ENCODE data around the gene INCA1. TPM values are rescaled to one million over a fixed set of nuclear protein-coding genes. Genes with fewer than 3 reads are reported as not detected.

INCA1 gene
- polyA plus RNA-seq, 1 of the 3 experiments (the other 2 are of a cell fraction) = 1.2 TPM

DNA sequence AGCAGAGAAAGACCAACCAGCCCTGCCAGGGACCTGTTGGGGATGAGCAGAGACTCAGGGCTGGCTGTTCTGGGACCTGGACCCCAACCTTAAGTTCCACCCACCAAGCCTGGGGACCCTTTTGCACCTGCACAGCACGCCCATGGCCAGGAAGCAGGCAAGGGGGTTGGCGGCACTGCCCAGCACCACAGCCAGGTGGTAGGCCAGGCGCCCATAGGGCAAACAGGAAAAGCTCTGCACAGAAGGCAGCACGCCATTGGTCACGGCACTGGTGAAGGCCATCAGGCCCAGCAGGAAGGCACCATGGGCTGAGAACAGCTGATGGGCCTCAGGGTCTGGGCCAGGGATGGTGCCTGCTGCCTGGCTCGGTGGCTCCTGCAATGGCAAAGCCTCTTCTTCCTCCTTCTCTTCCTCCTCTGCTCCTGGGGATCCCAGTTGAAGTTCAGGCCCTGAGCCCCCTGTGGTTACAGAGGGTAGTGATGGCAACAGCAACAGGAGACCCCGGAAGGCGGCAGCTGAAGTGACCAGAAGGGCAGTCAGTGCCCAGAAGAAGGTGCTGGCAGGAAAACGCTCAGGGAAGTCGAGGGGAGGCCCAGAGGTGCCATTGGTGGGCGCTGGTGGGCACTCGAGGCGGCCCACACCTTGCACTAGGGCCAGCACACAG is 36.2 kb upstream of the INCA1 start:
- POLR2A ChIA-PET = no interaction called here
- Histone ChIP-seq H3K9me2 (no peaks in the 10 kb centered on the region), H3K27me3 (ENCODE audit: insufficient read depth) (no peaks in the 10 kb centered on the region), H3K4me3 (ENCODE audit: low read depth in 2 of 2, low read length in 1 of 2) (no peak overlapping the region), H3K4me1 (ENCODE audit: control insufficient read depth in 1 of 2, insufficient read depth in 2 of 2, low read depth in 1 of 2, low read length in 1 of 2) (peaks cover 0 to 2% of the 10 kb centered on the region in 2 experiments; a peak in 1 of 4 replicates), H3K27ac (ENCODE audit: low read depth in 2 of 2, low read length in 1 of 2) (no peak overlapping the region), H3K9me3 (no peaks in the 10 kb centered on the region), H3K4me2 (no peak overlapping the region), H3K79me2 (ENCODE audit: insufficient read depth) (no peaks in the 10 kb centered on the region), H3K9ac (no peak overlapping the region), H3F3A (replicated peaks; ENCODE audit: insufficient read depth) (no peaks in the 10 kb centered on the region), H3K36me3 (replicated peaks in 1 of 2; ENCODE audit: control insufficient read depth in 1 of 2, insufficient read depth in 2 of 2, low read length in 1 of 2) (no peaks in the 10 kb centered on the region), H2AFZ (ENCODE audit: low read depth) (no peak overlapping the region), H4K20me1 (ENCODE audit: insufficient read depth) (no peaks in the 10 kb centered on the region)
- CTCF ChIA-PET = interaction anchor here (0.6 to 5.6 kb wide), 4 partner anchors 12 to 124 kb away, joined by 3 to 39 read pairs (median 4); no protein-coding TSS in a partner anchor
- TF ChIP-seq FOXM1 (IDR thresholded peaks at IDR 0.05; ENCODE audit: low read depth) = no peak
- no peak for TF ChIP-seq EP300 (IDR thresholded peaks at IDR 0.05; ENCODE audit: borderline replicate concordance in 1 of 2, low read depth in 1 of 2, low read length in 1 of 2)
- TF ChIP-seq RCOR1 (IDR thresholded peaks at IDR 0.05; ENCODE audit: low read length) = no peak
- no peak for TF ChIP-seq NRF1 (IDR thresholded peaks at IDR 0.05; ENCODE audit: low read depth, low read length)
- no peak for TF ChIP-seq GABPA (IDR thresholded peaks at IDR 0.05; ENCODE audit: low read depth)
- no peak for TF ChIP-seq MEF2A (IDR thresholded peaks at IDR 0.05; ENCODE audit: borderline replicate concordance, low read depth)
- TF ChIP-seq, protein P1, sequence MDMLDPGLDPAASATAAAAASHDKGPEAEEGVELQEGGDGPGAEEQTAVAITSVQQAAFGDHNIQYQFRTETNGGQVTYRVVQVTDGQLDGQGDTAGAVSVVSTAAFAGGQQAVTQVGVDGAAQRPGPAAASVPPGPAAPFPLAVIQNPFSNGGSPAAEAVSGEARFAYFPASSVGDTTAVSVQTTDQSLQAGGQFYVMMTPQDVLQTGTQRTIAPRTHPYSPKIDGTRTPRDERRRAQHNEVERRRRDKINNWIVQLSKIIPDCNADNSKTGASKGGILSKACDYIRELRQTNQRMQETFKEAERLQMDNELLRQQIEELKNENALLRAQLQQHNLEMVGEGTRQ (IDR thresholded peaks at IDR 0.05; ENCODE audit: borderline replicate concordance, low read depth, low read length) = no peak
- TF ChIP-seq POLR2AphosphoS5 (IDR thresholded peaks at IDR 0.05; ENCODE audit: low read depth, low read length) = no peak
- no peak for TF ChIP-seq JUND (IDR thresholded peaks at IDR 0.05)
- 92% methylated on average over 10 of the region's 13 CpGs for WGBS (ENCODE audit: low lambda C conversion rate)
- DNase-seq = no peak

DNA sequence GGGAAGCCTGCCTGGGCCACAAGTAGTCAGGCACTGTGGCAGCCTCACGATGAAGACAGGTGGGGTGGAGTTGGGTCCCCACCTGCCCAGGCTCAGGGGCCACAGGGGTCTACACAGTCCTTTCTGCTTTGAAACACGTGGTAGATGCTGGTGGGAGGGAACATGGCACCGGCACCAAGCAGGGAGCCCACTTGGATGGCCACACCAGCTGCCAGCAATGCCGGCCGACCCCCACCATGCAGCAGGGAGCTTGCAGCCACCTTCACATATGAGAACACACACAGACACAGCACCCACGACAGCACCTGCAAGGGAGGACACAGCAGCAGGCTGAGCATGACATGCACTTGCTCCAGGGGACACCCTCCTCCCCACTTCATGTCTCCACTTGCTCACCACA is 35.5 kb upstream of the INCA1 start:
- Histone ChIP-seq H3K4me2 (no peak overlapping the region), H3F3A (replicated peaks; ENCODE audit: insufficient read depth) (peaks cover 3% of the 10 kb centered on the region), H3K4me1 (ENCODE audit: control insufficient read depth in 1 of 2, insufficient read depth in 2 of 2, low read depth in 1 of 2, low read length in 1 of 2) (peaks cover 0 to 2% of the 10 kb centered on the region in 2 experiments; a peak in 1 of 4 replicates), H3K9me2 (no peaks in the 10 kb centered on the region), H2AFZ (ENCODE audit: low read depth) (no peak overlapping the region), H3K4me3 (ENCODE audit: low read depth in 2 of 2, low read length in 1 of 2) (no peak overlapping the region), H3K27ac (ENCODE audit: low read depth in 2 of 2, low read length in 1 of 2) (no peak overlapping the region), H3K9me3 (no peaks in the 10 kb centered on the region), H3K36me3 (replicated peaks in 1 of 2; ENCODE audit: control insufficient read depth in 1 of 2, insufficient read depth in 2 of 2, low read length in 1 of 2) (no peaks in the 10 kb centered on the region), H3K9ac (no peak overlapping the region), H4K20me1 (ENCODE audit: insufficient read depth) (no peaks in the 10 kb centered on the region), H3K79me2 (ENCODE audit: insufficient read depth) (no peaks in the 10 kb centered on the region), H3K27me3 (ENCODE audit: insufficient read depth) (no peaks in the 10 kb centered on the region)
- WGBS (ENCODE audit: low lambda C conversion rate) = no CpG with 5 or more reads among the region's 6 CpGs
- POLR2A ChIA-PET = no interaction called here
- CTCF ChIA-PET = interaction anchor here (1.1 to 5.6 kb wide), 3 partner anchors 16 to 40 kb away, joined by 4 to 39 read pairs (median 6); no protein-coding TSS in a partner anchor
- DNase-seq = no peak
- no peak for TF ChIP-seq YY1 (IDR thresholded peaks at IDR 0.05; ENCODE audit: low read depth)
